PC-3 (cell line): ENCODE results near the gene PGBD5. TPM values are rescaled to one million over a fixed set of nuclear protein-coding genes. Genes with fewer than 3 reads are reported as not detected.

Source experiments
- ATAC-seq: fragments of 200-7000 bp; cut with Tn5 transposase; 2 replicates; pipeline ENCODE4 v1.9.1; 2020; ENCODE audit warnings: mild to moderate bottlenecking, moderate library complexity
- BruUV-seq: library from RNA; stranded (reverse); fragments of 400-500 nt; replicated peaks from 2 replicates; lab custom pipeline; 2021; lab: Mats Ljungman, UMichigan
- CTCF ChIA-PET: fragments of 300-600 bp; sonication (Branson Sonifier 250); formaldehyde crosslinking; loops from one replicate; lab custom pipeline; 2022; ENCODE audit warnings: antibody characterized with exemption; lab: Charles Lee
- POLR2A ChIA-PET: fragments of 300-600 bp; sonication (Branson Sonifier 250); formaldehyde crosslinking; loops from one replicate; lab custom pipeline; 2022; ENCODE audit warnings: antibody characterized with exemption; ENCODE audit not compliant: unreplicated experiment; lab: Charles Lee
- DNase-seq: peaks from one replicate; pipeline ENCODE4 v3.0.0-alpha.2; 2015
- H2AFZ ChIP-seq: fragments of 300-600 bp; sonication (generic); 2 replicates; pipeline ENCODE4 v1.6.0; 2016; ENCODE audit warnings: antibody characterized with exemption, low read length
- H3F3A ChIP-seq: fragments of 300-600 bp; sonication (generic); one replicate; pipeline ENCODE4 v1.6.0; 2017; ENCODE audit warnings: antibody characterized with exemption, low read length, control low read depth, mild to moderate bottlenecking; ENCODE audit not compliant: unreplicated experiment
- H3K27ac ChIP-seq: fragments of 300-600 bp; sonication (generic); 2 replicates; pipeline ENCODE4 v1.5.1; 2016; ENCODE audit warnings: mild to moderate bottlenecking, low read length
- H3K27me3 ChIP-seq: fragments of 300-600 bp; sonication (generic); 2 replicates; pipeline ENCODE4 v1.6.1; 2016; ENCODE audit warnings: low read length, mixed read lengths
- H3K36me3 ChIP-seq: fragments of 300-600 bp; sonication (generic); 2 replicates; pipeline ENCODE4 v1.6.1; 2016; ENCODE audit warnings: low read depth, mixed run types, low read length, mixed read lengths
- H3K4me1 ChIP-seq: fragments of 300-600 bp; sonication (generic); 2 replicates; pipeline ENCODE4 v1.5.1; 2016; ENCODE audit warnings: low read length; ENCODE audit not compliant: insufficient read depth
- H3K4me2 ChIP-seq: fragments of 300-600 bp; sonication (generic); 2 replicates; pipeline ENCODE4 v1.6.0; 2016; ENCODE audit warnings: low read length
- H3K4me3 ChIP-seq: fragments of 300-600 bp; sonication (generic); 2 replicates; pipeline ENCODE4 v1.5.1; 2016; ENCODE audit warnings: mild to moderate bottlenecking, low read length, mixed read lengths
- H3K79me2 ChIP-seq: fragments of 300-600 bp; sonication (generic); 2 replicates; pipeline ENCODE4 v1.6.1; 2017; ENCODE audit warnings: low read length, mixed read lengths
- H3K9ac ChIP-seq: fragments of 300-600 bp; sonication (generic); 2 replicates; pipeline ENCODE4 v1.6.0; 2016; ENCODE audit warnings: mild to moderate bottlenecking, low read length
- H3K9me2 ChIP-seq: fragments of 300-600 bp; sonication (generic); replicated peaks from 2 replicates; pipeline ENCODE4 v1.6.1; 2016; ENCODE audit warnings: mixed run types, low read length, mixed read lengths
- H3K9me3 ChIP-seq: fragments of 300-600 bp; sonication (generic); 2 replicates; pipeline ENCODE4 v1.6.1; 2016; ENCODE audit warnings: low read length, mixed read lengths
- H4K20me1 ChIP-seq: fragments of 300-600 bp; sonication (generic); 2 replicates; pipeline ENCODE4 v1.6.1; 2016; ENCODE audit warnings: low read length, mixed read lengths
- CTCF ChIP-seq: fragments of 300-600 bp; sonication (generic); conservative IDR thresholded peaks from 2 replicates; pipeline ENCODE4 v1.5.1; 2017; ENCODE audit warnings: antibody characterized with exemption, low read depth, mild to moderate bottlenecking, low read length
- EZH2 ChIP-seq: fragments of 300-600 bp; sonication (generic); IDR thresholded peaks from one replicate; pipeline ENCODE4 v1.6.1; 2017; ENCODE audit warnings: antibody characterized with exemption, mild to moderate bottlenecking, low read length; ENCODE audit not compliant: unreplicated experiment
- EZH2phosphoT487 ChIP-seq: fragments of 300-600 bp; sonication (generic); IDR thresholded peaks from 2 replicates; pipeline ENCODE4 v1.6.1; 2018; ENCODE audit warnings: mild to moderate bottlenecking, antibody characterized with exemption, low read length, borderline replicate concordance
- intact Hi-C: fragments of 100-400 bp; cut with micrococcal nuclease; formaldehyde crosslinking; loops from 2 replicates; pipeline ENCODE4 v1.9.0; 2023
- total RNA-seq: library from RNA; depleted of rRNA; stranded (reverse); fragments of >200 nt; gene quantifications from 2 replicates; pipeline ENCODE4 v1.2.3, GENCODE V29; 2014

PGBD5 gene
- total RNA-seq, 1 experiment from 2014 or later: under 0.01 TPM

GRCh38 chr1:230285351-230285750 is 140.8 kb downstream of the PGBD5 start:
- no peak overlapping the region for H3K9ac ChIP-seq
- intact Hi-C loops: no loop called here
- H3K4me2 ChIP-seq: no peak overlapping the region
- no TSS peak for BruUV-seq
- H3K9me2 ChIP-seq: no peaks in the 10 kb centered on the region
- H2AFZ ChIP-seq: no peak overlapping the region
- H3K27me3 ChIP-seq: no peaks in the 10 kb centered on the region
- DNase-seq: no peak
- H3K4me3 ChIP-seq: no peak overlapping the region
- H3F3A ChIP-seq: no peaks in the 10 kb centered on the region
- TF ChIP-seq CTCF: no peak
- TF ChIP-seq EZH2: no peak
- no peak for TF ChIP-seq EZH2phosphoT487
- no peaks in the 10 kb centered on the region for H3K9me3 ChIP-seq
- ChIA-PET POLR2A (no interaction called here), CTCF (no interaction called here)
- no peaks in the 10 kb centered on the region for H3K4me1 ChIP-seq
- H3K36me3 ChIP-seq: peaks cover 8% of the 10 kb centered on the region; the same call in 1 of the 2 replicates
- H4K20me1 ChIP-seq: no peaks in the 10 kb centered on the region
- no peak overlapping the region for H3K27ac ChIP-seq
- ATAC-seq: no peak
- no peaks in the 10 kb centered on the region for H3K79me2 ChIP-seq

- no peak for TF ChIP-seq CTCF
- TF ChIP-seq EZH2: no peak
- no peak for TF ChIP-seq EZH2phosphoT487
Measured at GRCh38 chr1:230284891-230285290, 141.2 kb downstream of the PGBD5 start.

GRCh38 chr1:230283678-230284077 is 142.5 kb downstream of the PGBD5 start:
- ATAC-seq: no peak
- H4K20me1 ChIP-seq: no peaks in the 10 kb centered on the region
- no TSS peak for BruUV-seq
- TF ChIP-seq EZH2 (no peak), CTCF (no peak), EZH2phosphoT487 (no peak)
- H3K4me1 ChIP-seq: no peaks in the 10 kb centered on the region
- no peak for DNase-seq
- CTCF ChIA-PET: no interaction called here
- H2AFZ ChIP-seq: no peak overlapping the region
- no peaks in the 10 kb centered on the region for H3F3A ChIP-seq
- H3K27ac ChIP-seq: no peak overlapping the region
- H3K79me2 ChIP-seq: no peaks in the 10 kb centered on the region
- H3K4me2 ChIP-seq: no peak overlapping the region
- no peak overlapping the region for H3K4me3 ChIP-seq
- H3K27me3 ChIP-seq: no peaks in the 10 kb centered on the region
- no peaks in the 10 kb centered on the region for H3K9me2 ChIP-seq
- intact Hi-C loops: no loop called here
- POLR2A ChIA-PET: no interaction called here
- no peaks in the 10 kb centered on the region for H3K9me3 ChIP-seq
- peaks cover 24% of the 10 kb centered on the region; the same call in 1 of the 2 replicates for H3K36me3 ChIP-seq
- no peak overlapping the region for H3K9ac ChIP-seq

More at GRCh38 chr1:230284891-230285290, 141.2 kb downstream of the PGBD5 start:
- H3K27me3 ChIP-seq: no peaks in the 10 kb centered on the region
- POLR2A ChIA-PET: no interaction called here
- H3K9me2 ChIP-seq: no peaks in the 10 kb centered on the region
- ATAC-seq (no peak), DNase-seq (no peak)
- H3K4me2 ChIP-seq: no peak overlapping the region
- no peaks in the 10 kb centered on the region for H4K20me1 ChIP-seq
- intact Hi-C loops: no loop called here
- no peak overlapping the region for H3K27ac ChIP-seq
- no peaks in the 10 kb centered on the region for H3F3A ChIP-seq
- BruUV-seq: no TSS peak
- H3K79me2 ChIP-seq: no peaks in the 10 kb centered on the region
- H3K9me3 ChIP-seq: no peaks in the 10 kb centered on the region
- no peak overlapping the region for H3K9ac ChIP-seq
- no peaks in the 10 kb centered on the region for H3K4me1 ChIP-seq
- CTCF ChIA-PET: no interaction called here
- H2AFZ ChIP-seq: no peak overlapping the region
- H3K4me3 ChIP-seq: no peak overlapping the region
- peaks cover 13% of the 10 kb centered on the region; the same call in 1 of the 2 replicates for H3K36me3 ChIP-seq
